Measurements from ENCODE around the gene RNF182. TPM values are rescaled to one million over a fixed set of nuclear protein-coding genes. Genes with fewer than 3 reads are reported as not detected.

Gene RNF182
- total RNA-seq, 1 donor from 2014 or later = 2.3 TPM

GRCh38 chr6:13991393-13991792 lies 66.6 kb downstream of the RNF182 start:
- Mint-ChIP-seq H3K4me1 (no peaks in the 10 kb centered on the region), H3K27ac (ENCODE audit: unreplicated experiment) (no peak overlapping the region), H3K27me3 (ENCODE audit: low read depth) (peaks cover 3% of the 10 kb centered on the region), H3K9me3 (no peaks in the 10 kb centered on the region), H3K36me3 (ENCODE audit: low read depth) (no peaks in the 10 kb centered on the region), H3K4me3 (no peak overlapping the region)
- no peak for TF ChIP-seq CTCF (conservative IDR thresholded peaks at IDR 0.05)
- DNase-seq (ENCODE audit: low read depth, low spot score) = no peak

GRCh38 chr6:13992417-13993055 lies 67.8 kb downstream of the RNF182 start:
- Mint-ChIP-seq H3K27me3 (ENCODE audit: low read depth) (peaks cover 3% of the 10 kb centered on the region), H3K9me3 (no peaks in the 10 kb centered on the region), H3K4me3 (no peak overlapping the region), H3K36me3 (ENCODE audit: low read depth) (no peaks in the 10 kb centered on the region), H3K27ac (ENCODE audit: unreplicated experiment) (no peak overlapping the region), H3K4me1 (no peaks in the 10 kb centered on the region)
- TF ChIP-seq CTCF (conservative IDR thresholded peaks at IDR 0.05) = no peak
- no peak for DNase-seq (ENCODE audit: low read depth, low spot score)

GRCh38 chr6:13993416-13993815 lies 68.7 kb downstream of the RNF182 start:
- Mint-ChIP-seq H3K4me3 (no peak overlapping the region), H3K27me3 (ENCODE audit: low read depth) (peaks cover 4% of the 10 kb centered on the region), H3K9me3 (no peaks in the 10 kb centered on the region), H3K27ac (ENCODE audit: unreplicated experiment) (no peak overlapping the region), H3K4me1 (no peaks in the 10 kb centered on the region), H3K36me3 (ENCODE audit: low read depth) (no peaks in the 10 kb centered on the region)
- TF ChIP-seq CTCF (conservative IDR thresholded peaks at IDR 0.05) = no peak
- no peak for DNase-seq (ENCODE audit: low read depth, low spot score)

- H3K9me3 Mint-ChIP-seq = no peaks in the 10 kb centered on the region
- H3K27me3 Mint-ChIP-seq (ENCODE audit: low read depth) = peaks cover 2% of the 10 kb centered on the region
- no peak for TF ChIP-seq CTCF (conservative IDR thresholded peaks at IDR 0.05)
- no peak overlapping the region for H3K27ac Mint-ChIP-seq (ENCODE audit: unreplicated experiment)
- H3K4me3 Mint-ChIP-seq = no peak overlapping the region
- DNase-seq (ENCODE audit: low read depth, low spot score) = no peak
- no peaks in the 10 kb centered on the region for H3K36me3 Mint-ChIP-seq (ENCODE audit: low read depth)
- H3K4me1 Mint-ChIP-seq = peaks cover 5% of the 10 kb centered on the region
These were observed 73.6 kb downstream of the RNF182 start for GRCh38 chr6:13998356-13998755.

GRCh38 chr6:14000901-14001300 lies 76.1 kb downstream of the RNF182 start:
- no peak for DNase-seq (ENCODE audit: low read depth, low spot score)
- Mint-ChIP-seq H3K4me3 (no peak overlapping the region), H3K9me3 (no peaks in the 10 kb centered on the region), H3K27ac (ENCODE audit: unreplicated experiment) (no peak overlapping the region), H3K36me3 (ENCODE audit: low read depth) (no peaks in the 10 kb centered on the region), H3K4me1 (peaks cover 5% of the 10 kb centered on the region), H3K27me3 (ENCODE audit: low read depth) (peaks cover 2% of the 10 kb centered on the region)
- no peak for TF ChIP-seq CTCF (conservative IDR thresholded peaks at IDR 0.05)

All from neural crest cell (in vitro differentiated cells).